HG03521 (cell line): ENCODE results near the gene FOXL3.
"Not testable (repeated sequence)": the region's sequence is repeated elsewhere in the genome, so short reads cannot be mapped to it uniquely, and the experiment has no call there.

Source experiments
- ATAC-seq: cut with Tn5 transposase; IDR thresholded peaks from one replicate; pipeline ENCODE4 v1.9.1; 2021; ENCODE audit warnings: mild to moderate bottlenecking, moderate library complexity; ENCODE audit not compliant: unreplicated experiment

The FOXL3 gene

GRCh38 chr7:335358-336148 is 45.6 kb downstream of the FOXL3 start:
- ATAC-seq, result no peak

GRCh38 chr7:336149-336533 is 46.2 kb downstream of the FOXL3 start:
- not testable (repeated sequence) for ATAC-seq

- ATAC-seq, result no peak
Observed at GRCh38 chr7:336810-337566, 47.0 kb downstream of the FOXL3 start.

- ATAC-seq, result no peak
Observed at GRCh38 chr7:337567-337951, 47.6 kb downstream of the FOXL3 start.

- no peak for ATAC-seq
Observed at GRCh38 chr7:338295-339061, 48.5 kb downstream of the FOXL3 start.

- no peak for ATAC-seq
Observed at GRCh38 chr7:339062-339342, 49.0 kb downstream of the FOXL3 start.

GRCh38 chr7:339696-340095 is 49.7 kb downstream of the FOXL3 start:
- no peak for ATAC-seq

GRCh38 chr7:340200-340937 is 50.4 kb downstream of the FOXL3 start:
- ATAC-seq, result no peak
